ENCODE results near the gene MAP3K6. TPM values are rescaled to one million over a fixed set of nuclear protein-coding genes. Genes with fewer than 3 reads are reported as not detected.

The MAP3K6 gene
- total RNA-seq, 2 experiments from 2014 or later: 8.3 to 9.5 TPM

- TF ChIP-seq CTCF (IDR thresholded peaks at IDR 0.05): peak; percentile 99
- ATAC-seq (peak; percentile 67), DNase-seq (peak; percentile 89)
- intact Hi-C loops (cut with micrococcal nuclease): no loop called here
- Mint-ChIP-seq H3K27ac (peak overlapping the region; percentile 90), H3K4me3 (peak overlapping the region; percentile 75), H3K27me3 (peaks cover 2% of the 10 kb centered on the region), H3K9me3 (no peaks in the 10 kb centered on the region), H3K36me3 (ENCODE audit: low read depth) (peaks cover 2% of the 10 kb centered on the region), H3K4me1 (ENCODE audit: low read depth) (peaks cover 44% of the 10 kb centered on the region)
- POLR2A ChIA-PET: interaction anchor here (0.6 to 6.7 kb wide), 14 partner anchors 8 to 60 kb away, joined by 3 to 61 read pairs (median 4); partner anchors contain the start of genes CD164L2, MAP3K6 and SYTL1
- CTCF ChIA-PET: interaction anchor here (0.6 to 8.9 kb wide), 32 partner anchors 8 to 307 kb away, joined by 3 to 91 read pairs (median 5); partner anchors contain the start of genes CD164L2, FCN3, GPR3 and MAP3K6
Observed at GRCh38 chr1:27357281-27358037, 9.3 kb downstream of the MAP3K6 start.

DNA sequence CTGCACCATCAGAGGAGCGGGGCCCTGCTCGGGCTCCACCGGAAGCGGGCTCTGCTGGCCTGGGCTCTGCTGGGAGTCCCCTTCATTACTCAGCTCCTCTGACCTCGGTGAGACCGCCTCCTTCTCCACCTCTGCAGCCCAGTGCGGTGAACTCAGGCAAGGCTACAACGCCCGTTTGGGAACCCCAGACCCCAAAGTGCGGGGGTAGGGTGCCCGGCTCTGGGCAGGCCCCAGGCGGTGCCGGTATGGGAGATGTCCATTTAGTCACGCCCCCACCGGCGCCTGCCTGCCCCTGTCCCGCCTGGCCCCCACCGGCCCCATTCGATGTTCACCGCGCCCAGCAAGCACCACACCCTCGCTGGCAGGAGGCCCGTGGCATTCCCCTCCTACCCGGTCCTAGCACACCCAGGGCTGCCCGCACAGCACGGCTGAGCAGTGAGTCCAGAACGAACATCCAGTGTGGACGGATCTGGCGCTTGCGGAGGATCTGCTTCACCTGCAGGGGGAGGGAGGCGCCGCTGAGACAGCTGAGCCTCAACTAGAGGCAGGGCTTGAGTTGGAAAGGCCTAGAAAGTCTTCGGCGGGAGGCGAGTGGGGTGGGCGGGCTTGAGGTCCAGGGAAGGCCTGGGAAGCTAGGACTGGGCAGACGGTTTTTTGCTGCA is 10.0 kb downstream of the MAP3K6 start:
- Mint-ChIP-seq H3K4me1 (ENCODE audit: low read depth) (peaks cover 44% of the 10 kb centered on the region), H3K4me3 (peak overlapping the region; percentile 75), H3K27me3 (peaks cover 2% of the 10 kb centered on the region), H3K27ac (peak overlapping the region; percentile 90), H3K36me3 (ENCODE audit: low read depth) (peaks cover 2% of the 10 kb centered on the region), H3K9me3 (no peaks in the 10 kb centered on the region)
- TF ChIP-seq CTCF (IDR thresholded peaks at IDR 0.05): no peak
- DNase-seq (peak; percentile 80), ATAC-seq (peak; percentile 72)
- CTCF ChIA-PET: interaction anchor here (0.8 to 8.9 kb wide), 28 partner anchors 8 to 306 kb away, joined by 3 to 91 read pairs (median 6); partner anchors contain the start of genes CD164L2, FCN3, GPR3 and MAP3K6
- POLR2A ChIA-PET: interaction anchor here (0.7 to 6.7 kb wide), 11 partner anchors 8 to 60 kb away, joined by 3 to 61 read pairs (median 4); partner anchors contain the start of genes MAP3K6 and SYTL1
- intact Hi-C loops (cut with micrococcal nuclease): no loop called here

DNA sequence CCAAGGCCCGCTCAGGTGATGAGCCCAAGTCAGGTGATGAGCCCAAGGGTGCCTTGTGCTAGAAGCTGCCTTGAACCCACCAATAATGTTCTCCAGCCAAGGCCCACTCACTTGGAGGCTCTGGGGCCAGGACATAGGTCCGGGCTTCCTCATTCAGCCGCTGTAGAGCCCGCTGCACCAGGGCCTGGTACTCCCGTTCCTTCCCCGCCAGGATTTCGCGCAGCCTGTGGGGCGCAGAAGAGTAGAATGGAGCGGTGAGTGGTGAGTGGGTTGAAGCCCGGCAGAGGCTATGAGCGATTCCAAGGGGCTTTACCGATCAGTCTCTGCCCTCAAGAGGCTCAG is 10.5 kb downstream of the MAP3K6 start:
- ChIA-PET CTCF (interaction anchor here (1.0 to 8.9 kb wide), 13 partner anchors 13 to 306 kb away, joined by 3 to 91 read pairs (median 16); partner anchors contain the start of genes CD164L2, GPR3, MAP3K6 and SYTL1), POLR2A (interaction anchor here (1.0 to 6.7 kb wide), 8 partner anchors 10 to 42 kb away, joined by 3 to 61 read pairs (median 6); partner anchors contain the start of genes MAP3K6 and SYTL1)
- no peak for DNase-seq
- intact Hi-C loops (cut with micrococcal nuclease): no loop called here
- Mint-ChIP-seq H3K36me3 (ENCODE audit: low read depth) (peaks cover 2% of the 10 kb centered on the region), H3K4me3 (peak overlapping the region; percentile 75), H3K27me3 (peaks cover 2% of the 10 kb centered on the region), H3K27ac (peak overlapping the region; percentile 90), H3K9me3 (no peaks in the 10 kb centered on the region), H3K4me1 (ENCODE audit: low read depth) (peaks cover 44% of the 10 kb centered on the region)
- no peak for TF ChIP-seq CTCF (IDR thresholded peaks at IDR 0.05)
- no peak for ATAC-seq

- no peak for ATAC-seq
- H3K9me3 Mint-ChIP-seq: no peaks in the 10 kb centered on the region
- H3K36me3 Mint-ChIP-seq (ENCODE audit: low read depth): peaks cover 2% of the 10 kb centered on the region
- DNase-seq: no peak
- CTCF ChIA-PET: interaction anchor here (1.0 to 8.9 kb wide), 8 partner anchors 12 to 251 kb away, joined by 3 to 91 read pairs (median 56); partner anchors contain the start of genes CD164L2, GPR3, MAP3K6 and SYTL1
- POLR2A ChIA-PET: interaction anchor here (1.0 to 6.7 kb wide), 8 partner anchors 10 to 43 kb away, joined by 3 to 61 read pairs (median 6); partner anchors contain the start of genes MAP3K6 and SYTL1
- peak overlapping the region; percentile 90 for H3K27ac Mint-ChIP-seq
- intact Hi-C loops (cut with micrococcal nuclease): no loop called here
- peaks cover 44% of the 10 kb centered on the region for H3K4me1 Mint-ChIP-seq (ENCODE audit: low read depth)
- TF ChIP-seq CTCF (IDR thresholded peaks at IDR 0.05): no peak
- peaks cover 2% of the 10 kb centered on the region for H3K27me3 Mint-ChIP-seq
- peak overlapping the region; percentile 75 for H3K4me3 Mint-ChIP-seq
Observed at GRCh38 chr1:27355683-27356082, 11.1 kb downstream of the MAP3K6 start.

Data from activated CD8-positive, alpha-beta T cell treated with anti-CD3 and anti-CD28 coated beads for 36 hours (primary cell).